HCT116 (cell line): ENCODE results near the gene TMEM35B. TPM values are rescaled to one million over a fixed set of nuclear protein-coding genes. Genes with fewer than 3 reads are reported as not detected.

Experiments used
- ATAC-seq: fragments of 200-7000 bp; cut with Tn5 transposase; 2 replicates; pipeline ENCODE4 v1.9.1; 2020; ENCODE audit warnings: mild to moderate bottlenecking, moderate library complexity
- BruUV-seq: library from RNA; stranded (reverse); fragments of 400-500 nt; replicated peaks from 2 replicates; lab custom pipeline; 2021; lab: Mats Ljungman, UMichigan
- CTCF ChIA-PET: fragments of 300-600 bp; sonication (Branson Sonifier 250); formaldehyde crosslinking; loops from one replicate; lab custom pipeline; 2021; ENCODE audit warnings: antibody characterized with exemption; lab: Charles Lee
- POLR2A ChIA-PET: fragments of 300-600, 350-600 bp; sonication (Branson Sonifier 250); formaldehyde crosslinking; loops from one replicate; lab custom pipeline; 2021; ENCODE audit warnings: antibody characterized with exemption; lab: Charles Lee
- RAD21 ChIA-PET, 2 experiments: fragments of 300-600 bp; sonication (Branson Sonifier 250); formaldehyde crosslinking; loops; one replicate each; lab custom pipeline; 2023; ENCODE audit warnings: low total read pairs in 2 of 2; ENCODE audit not compliant: uncharacterized antibody in 2 of 2, unreplicated experiment in 2 of 2, low non-redundant PET in 1 of 2; lab: Charles Lee
- DNase-seq: peaks from one replicate; pipeline ENCODE4 v3.0.0-alpha.2; 2010; ENCODE audit warnings: low read depth, low spot score
- H2AFZ ChIP-seq: fragments of 200-600 bp; shearing (Covaris generic), sonication (generic); 2 replicates; pipeline ENCODE4 v1.6.1; 2017; ENCODE audit warnings: low read depth, mixed run types, mixed read lengths, antibody characterized with exemption, low read length; ENCODE audit not compliant: poor library complexity, severe bottlenecking
- H3K27ac ChIP-seq: 2 replicates; pipeline ENCODE4 v1.5.1; 2012; ENCODE audit warnings: low read depth, low read length
- H3K27me3 ChIP-seq: fragments of 200-600 bp; sonication (generic); 2 replicates; pipeline ENCODE4 v1.6.1; 2016; ENCODE audit warnings: mixed run types, low read length, mixed read lengths; ENCODE audit not compliant: insufficient read depth
- H3K36me3 ChIP-seq, 2 experiments: fragments of 200-500 bp in 1 of 2; fragments of 200-600 bp in 1 of 2; sonication (Bioruptor generic) in 1 of 2; sonication (generic) in 1 of 2; 2 replicates each; pipeline versions ENCODE4 v1.5.1 to v1.6.1; 2014 to 2016; ENCODE audit warnings: low read length in 2 of 2, inconsistent platforms in 1 of 2, mixed read lengths in 1 of 2, mixed run types in 1 of 2; ENCODE audit not compliant: insufficient read depth in 2 of 2, control insufficient read depth in 1 of 2
- H3K4me1 ChIP-seq, 2 experiments: fragments of 200-600 bp in 1 of 2; sonication (generic) in 1 of 2; 2 replicates each; pipeline versions ENCODE4 v1.5.1 to v1.6.1; 2012 to 2017; ENCODE audit warnings: low read length in 2 of 2, inconsistent platforms in 1 of 2, mild to moderate bottlenecking in 1 of 2, mixed read lengths in 1 of 2, mixed run types in 1 of 2, moderate library complexity in 1 of 2; ENCODE audit not compliant: insufficient read depth in 2 of 2, control insufficient read depth in 1 of 2
- H3K4me2 ChIP-seq: fragments of 200-600 bp; sonication (generic); 2 replicates; pipeline ENCODE4 v1.6.1; 2017; ENCODE audit warnings: mixed run types, low read length, mixed read lengths
- H3K4me3 ChIP-seq, 2 experiments: fragments of 200-600 bp in 1 of 2; sonication (generic) in 1 of 2; replicated peaks in 1 of 2; 2 replicates each; pipeline ENCODE4 v1.5.1; 2011 to 2016; ENCODE audit warnings: low read length in 2 of 2, control low read depth in 1 of 2, low read depth in 1 of 2, mild to moderate bottlenecking in 1 of 2, mixed read lengths in 1 of 2, mixed run types in 1 of 2
- H3K79me2 ChIP-seq: fragments of 200-600 bp; sonication (generic); 2 replicates; pipeline ENCODE4 v1.6.1; 2017; ENCODE audit warnings: mild to moderate bottlenecking, mixed run types, low read length, moderate library complexity, mixed read lengths; ENCODE audit not compliant: insufficient read depth
- H3K9ac ChIP-seq: fragments of 200-600 bp; sonication (generic); 2 replicates; pipeline ENCODE4 v1.6.1; 2016; ENCODE audit warnings: low read length, mixed read lengths
- H3K9me2 ChIP-seq: fragments of 200-600 bp; sonication (generic), shearing (Covaris generic); 2 replicates; pipeline ENCODE4 v1.6.1; 2017; ENCODE audit warnings: mixed run types, mild to moderate bottlenecking, moderate library complexity; ENCODE audit not compliant: insufficient read depth
- H3K9me3 ChIP-seq, 2 experiments: fragments of 200-500 bp in 1 of 2; fragments of 200-600 bp in 1 of 2; sonication (Bioruptor generic) in 1 of 2; sonication (generic) in 1 of 2; 2 replicates each; pipeline ENCODE4 v1.6.1; 2014 to 2017; ENCODE audit warnings: low read length in 2 of 2, mixed read lengths in 2 of 2, inconsistent platforms in 1 of 2, low read depth in 1 of 2, mild to moderate bottlenecking in 1 of 2, mixed run types in 1 of 2, moderate library complexity in 1 of 2; ENCODE audit not compliant: control insufficient read depth in 1 of 2, insufficient read depth in 1 of 2
- H4K20me1 ChIP-seq: fragments of 200-600 bp; sonication (generic), shearing (Covaris generic); 2 replicates; pipeline ENCODE4 v1.6.1; 2017; ENCODE audit warnings: mixed run types, mild to moderate bottlenecking, moderate library complexity; ENCODE audit not compliant: insufficient read depth
- CEBPB ChIP-seq: IDR thresholded peaks from 2 replicates; pipeline ENCODE4 v1.6.1; 2012; ENCODE audit warnings: low read depth
- ELF1 ChIP-seq: IDR thresholded peaks from 2 replicates; pipeline ENCODE4 v1.6.1; 2012; ENCODE audit warnings: low read depth, borderline replicate concordance
- FOSL1 ChIP-seq: IDR thresholded peaks from 2 replicates; pipeline ENCODE4 v1.6.1; 2012; ENCODE audit warnings: low read depth
- JUND ChIP-seq: IDR thresholded peaks from 2 replicates; pipeline ENCODE4 v1.6.1; 2012
- POLR2A ChIP-seq: IDR thresholded peaks from 2 replicates; pipeline ENCODE4 v1.7.0; 2011; ENCODE audit warnings: borderline replicate concordance; ENCODE audit not compliant: insufficient read depth, insufficient read length; ENCODE audit errors: extremely low read depth
- POLR2AphosphoS5 ChIP-seq: IDR thresholded peaks from 2 replicates; pipeline ENCODE4 v1.6.1; 2011; ENCODE audit warnings: mild to moderate bottlenecking, low read depth, low read length, moderate library complexity
- SIN3A ChIP-seq: IDR thresholded peaks from 2 replicates; pipeline ENCODE4 v1.6.1; 2012; ENCODE audit warnings: low read depth
- SP1 ChIP-seq: IDR thresholded peaks from 2 replicates; pipeline ENCODE4 v1.6.1; 2012; ENCODE audit warnings: low read depth
- YY1 ChIP-seq: IDR thresholded peaks from 2 replicates; pipeline ENCODE4 v1.6.1; 2011; ENCODE audit warnings: low read length, low read depth, moderate library complexity, mild to moderate bottlenecking; ENCODE audit not compliant: insufficient replicate concordance; ENCODE audit errors: extremely low read depth
- ZFX ChIP-seq: fragments of 450-650 bp; IDR thresholded peaks from 2 replicates; pipeline ENCODE4 v1.6.1; 2017
- ZNF274 ChIP-seq: fragments of 200-500 bp; sonication (Bioruptor generic); IDR thresholded peaks from 2 replicates; pipeline ENCODE4 v1.6.1; 2014; ENCODE audit warnings: mild to moderate bottlenecking, low read depth, low read length, inconsistent platforms
- intact Hi-C: fragments of 100-400 bp; cut with micrococcal nuclease; formaldehyde crosslinking; loops from 2 replicates; pipeline ENCODE4 v1.10.0; 2022
- total RNA-seq: library from RNA; stranded (reverse); gene quantifications from one replicate; pipeline ENCODE4 v1.2.1, GENCODE V29; 2021; ENCODE audit not compliant: unreplicated experiment
- TF ChIP-seq, protein P1 (sequence below): IDR thresholded peaks from 2 replicates; pipeline ENCODE4 v1.6.1; 2012
- TF ChIP-seq, protein P2 (sequence below): IDR thresholded peaks from 2 replicates; pipeline ENCODE4 v1.6.1; 2011; ENCODE audit warnings: mild to moderate bottlenecking, low read length, moderate library complexity; ENCODE audit not compliant: insufficient replicate concordance; ENCODE audit errors: extremely low read depth
- TF ChIP-seq, protein P3 (sequence below): IDR thresholded peaks from 2 replicates; pipeline ENCODE4 v1.6.1; 2012; ENCODE audit warnings: low read depth

TMEM35B gene
- total RNA-seq, 1 experiment from 2014 or later, result 14.6 TPM

DNA sequence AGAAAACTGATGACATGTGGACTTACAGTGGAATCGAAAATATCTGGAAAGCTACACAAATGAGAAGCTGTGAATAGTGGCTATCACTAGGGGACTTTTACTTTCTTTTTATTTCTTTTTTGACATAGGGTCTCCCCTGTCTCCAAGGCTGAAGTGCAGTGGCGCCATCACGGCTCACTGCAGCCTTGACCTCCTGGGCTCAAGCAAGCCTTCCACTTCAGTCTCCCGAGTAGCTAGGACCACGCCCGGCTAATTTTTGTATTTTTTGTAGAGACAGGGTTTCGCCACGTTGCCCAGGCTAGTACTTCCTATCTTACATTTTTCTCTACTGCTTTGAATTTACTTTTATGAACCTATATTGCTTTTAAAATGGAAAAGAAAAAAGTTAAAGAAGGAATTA lies 10.5 kb downstream of the TMEM35B start:
- no peaks in the 10 kb centered on the region for H3K79me2 ChIP-seq
- CTCF ChIA-PET, result no interaction called here

More for the DNA sequence above, 10.5 kb downstream of the TMEM35B start:
- Histone ChIP-seq H3K27ac (no peak overlapping the region), H3K9me2 (no peaks in the 10 kb centered on the region), H3K4me1 (peaks cover 0 to 5% of the 10 kb centered on the region in 2 experiments; a peak in 1 of 4 replicates), H3K9me3 (no peaks in the 10 kb centered on the region), H3K9ac (no peak overlapping the region), H3K36me3 (no peaks in the 10 kb centered on the region), H3K4me3 (no peak overlapping the region), H2AFZ (no peak overlapping the region), H4K20me1 (no peaks in the 10 kb centered on the region), H3K27me3 (no peaks in the 10 kb centered on the region), H3K4me2 (no peak overlapping the region)
- DNase-seq, result no peak
- intact Hi-C loops, result no loop called here
- POLR2A ChIA-PET, result interaction anchor here (0.6 kb wide), 1 partner anchor 219 kb away, joined by 3 read pairs; no protein-coding TSS in a partner anchor
- RAD21 ChIA-PET, result no interaction called here
- BruUV-seq, result no TSS peak
- no peak for TF ChIP-seq ELF1
- no peak for TF ChIP-seq POLR2AphosphoS5
- TF ChIP-seq YY1, result no peak
- TF ChIP-seq SIN3A, result no peak
- TF ChIP-seq SP1, result no peak
- no peak for TF ChIP-seq ZNF274
- TF ChIP-seq, protein P1, sequence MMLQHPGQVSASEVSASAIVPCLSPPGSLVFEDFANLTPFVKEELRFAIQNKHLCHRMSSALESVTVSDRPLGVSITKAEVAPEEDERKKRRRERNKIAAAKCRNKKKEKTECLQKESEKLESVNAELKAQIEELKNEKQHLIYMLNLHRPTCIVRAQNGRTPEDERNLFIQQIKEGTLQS, result no peak
- no peak for TF ChIP-seq CEBPB
- TF ChIP-seq, protein P2, sequence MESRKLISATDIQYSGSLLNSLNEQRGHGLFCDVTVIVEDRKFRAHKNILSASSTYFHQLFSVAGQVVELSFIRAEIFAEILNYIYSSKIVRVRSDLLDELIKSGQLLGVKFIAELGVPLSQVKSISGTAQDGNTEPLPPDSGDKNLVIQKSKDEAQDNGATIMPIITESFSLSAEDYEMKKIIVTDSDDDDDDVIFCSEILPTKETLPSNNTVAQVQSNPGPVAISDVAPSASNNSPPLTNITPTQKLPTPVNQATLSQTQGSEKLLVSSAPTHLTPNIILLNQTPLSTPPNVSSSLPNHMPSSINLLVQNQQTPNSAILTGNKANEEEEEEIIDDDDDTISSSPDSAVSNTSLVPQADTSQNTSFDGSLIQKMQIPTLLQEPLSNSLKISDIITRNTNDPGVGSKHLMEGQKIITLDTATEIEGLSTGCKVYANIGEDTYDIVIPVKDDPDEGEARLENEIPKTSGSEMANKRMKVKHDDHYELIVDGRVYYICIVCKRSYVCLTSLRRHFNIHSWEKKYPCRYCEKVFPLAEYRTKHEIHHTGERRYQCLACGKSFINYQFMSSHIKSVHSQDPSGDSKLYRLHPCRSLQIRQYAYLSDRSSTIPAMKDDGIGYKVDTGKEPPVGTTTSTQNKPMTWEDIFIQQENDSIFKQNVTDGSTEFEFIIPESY, result no peak
- TF ChIP-seq, protein P3, sequence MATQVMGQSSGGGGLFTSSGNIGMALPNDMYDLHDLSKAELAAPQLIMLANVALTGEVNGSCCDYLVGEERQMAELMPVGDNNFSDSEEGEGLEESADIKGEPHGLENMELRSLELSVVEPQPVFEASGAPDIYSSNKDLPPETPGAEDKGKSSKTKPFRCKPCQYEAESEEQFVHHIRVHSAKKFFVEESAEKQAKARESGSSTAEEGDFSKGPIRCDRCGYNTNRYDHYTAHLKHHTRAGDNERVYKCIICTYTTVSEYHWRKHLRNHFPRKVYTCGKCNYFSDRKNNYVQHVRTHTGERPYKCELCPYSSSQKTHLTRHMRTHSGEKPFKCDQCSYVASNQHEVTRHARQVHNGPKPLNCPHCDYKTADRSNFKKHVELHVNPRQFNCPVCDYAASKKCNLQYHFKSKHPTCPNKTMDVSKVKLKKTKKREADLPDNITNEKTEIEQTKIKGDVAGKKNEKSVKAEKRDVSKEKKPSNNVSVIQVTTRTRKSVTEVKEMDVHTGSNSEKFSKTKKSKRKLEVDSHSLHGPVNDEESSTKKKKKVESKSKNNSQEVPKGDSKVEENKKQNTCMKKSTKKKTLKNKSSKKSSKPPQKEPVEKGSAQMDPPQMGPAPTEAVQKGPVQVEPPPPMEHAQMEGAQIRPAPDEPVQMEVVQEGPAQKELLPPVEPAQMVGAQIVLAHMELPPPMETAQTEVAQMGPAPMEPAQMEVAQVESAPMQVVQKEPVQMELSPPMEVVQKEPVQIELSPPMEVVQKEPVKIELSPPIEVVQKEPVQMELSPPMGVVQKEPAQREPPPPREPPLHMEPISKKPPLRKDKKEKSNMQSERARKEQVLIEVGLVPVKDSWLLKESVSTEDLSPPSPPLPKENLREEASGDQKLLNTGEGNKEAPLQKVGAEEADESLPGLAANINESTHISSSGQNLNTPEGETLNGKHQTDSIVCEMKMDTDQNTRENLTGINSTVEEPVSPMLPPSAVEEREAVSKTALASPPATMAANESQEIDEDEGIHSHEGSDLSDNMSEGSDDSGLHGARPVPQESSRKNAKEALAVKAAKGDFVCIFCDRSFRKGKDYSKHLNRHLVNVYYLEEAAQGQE, result no peak
- no peak for TF ChIP-seq ZFX
- TF ChIP-seq JUND, result no peak
- TF ChIP-seq FOSL1, result no peak
- TF ChIP-seq POLR2A, result no peak
- ATAC-seq, result no peak
